ENCODE results near the gene APBB3.

Gene APBB3

GRCh38 chr5:140570058-140570457 is 5.7 kb upstream of the APBB3 start:
- POLR2A ChIA-PET = no interaction called here
- H3K4me3 ChIP-seq (ENCODE audit: low read depth, low read length) = no peak overlapping the region
- CTCF ChIA-PET = interaction anchor here (0.6 to 2.2 kb wide), 4 partner anchors 9 to 250 kb away, joined by 3 to 11 read pairs (median 4); partner anchors contain the start of gene TMCO6
- TF ChIP-seq CTCF (IDR thresholded peaks at IDR 0.05; ENCODE audit: insufficient read depth, low read length, missing control alignments) = no peak
- no peak for DNase-seq (ENCODE audit: low read depth, low spot score)

- no peak overlapping the region for H3K4me3 ChIP-seq (ENCODE audit: low read depth, low read length)
- no peak for TF ChIP-seq CTCF (IDR thresholded peaks at IDR 0.05; ENCODE audit: insufficient read depth, low read length, missing control alignments)
- ChIA-PET CTCF (interaction anchor here (0.6 to 2.2 kb wide), 5 partner anchors 10 to 249 kb away, joined by 3 to 11 read pairs (median 3); partner anchors contain the start of genes SLC4A9 and TMCO6), POLR2A (no interaction called here)
- DNase-seq (ENCODE audit: low read depth, low spot score) = no peak
These were observed 4.8 kb upstream of the APBB3 start for GRCh38 chr5:140569197-140569596.

GRCh38 chr5:140568443-140569063 is 4.2 kb upstream of the APBB3 start:
- H3K4me3 ChIP-seq (ENCODE audit: low read depth, low read length) = no peak overlapping the region
- TF ChIP-seq CTCF (IDR thresholded peaks at IDR 0.05; ENCODE audit: insufficient read depth, low read length, missing control alignments) = no peak
- CTCF ChIA-PET = interaction anchor here (1.2 kb wide), 1 partner anchor 208 kb away, joined by 3 read pairs; the partner anchor contains the start of gene SLC4A9
- no peak for DNase-seq (ENCODE audit: low read depth, low spot score)
- POLR2A ChIA-PET = no interaction called here

GRCh38 chr5:140567871-140568270 is 3.5 kb upstream of the APBB3 start:
- CTCF ChIA-PET = no interaction called here
- POLR2A ChIA-PET = no interaction called here
- no peak for TF ChIP-seq CTCF (IDR thresholded peaks at IDR 0.05; ENCODE audit: insufficient read depth, low read length, missing control alignments)
- no peak overlapping the region for H3K4me3 ChIP-seq (ENCODE audit: low read depth, low read length)
- no peak for DNase-seq (ENCODE audit: low read depth, low spot score)

- DNase-seq (ENCODE audit: low read depth, low spot score) = no peak
- CTCF ChIA-PET = interaction anchor here (1.8 kb wide), 1 partner anchor 10 kb away, joined by 5 read pairs; the partner anchor contains the start of gene SRA1
- POLR2A ChIA-PET = no interaction called here
- no peak overlapping the region for H3K4me3 ChIP-seq (ENCODE audit: low read depth, low read length)
- no peak for TF ChIP-seq CTCF (IDR thresholded peaks at IDR 0.05; ENCODE audit: insufficient read depth, low read length, missing control alignments)
These were observed 2.9 kb upstream of the APBB3 start for GRCh38 chr5:140567136-140567818.

- ChIA-PET POLR2A (no interaction called here), CTCF (interaction anchor here (0.7 to 1.8 kb wide), 2 partner anchors 10 to 22 kb away, joined by 3 to 5 read pairs; partner anchors contain the start of gene SRA1)
- DNase-seq (ENCODE audit: low read depth, low spot score) = no peak
- TF ChIP-seq CTCF (IDR thresholded peaks at IDR 0.05; ENCODE audit: insufficient read depth, low read length, missing control alignments) = no peak
- H3K4me3 ChIP-seq (ENCODE audit: low read depth, low read length) = no peak overlapping the region
These were observed 2.3 kb upstream of the APBB3 start for GRCh38 chr5:140566665-140567064.
